ENCODE results near the gene EMP1.

DNA sequence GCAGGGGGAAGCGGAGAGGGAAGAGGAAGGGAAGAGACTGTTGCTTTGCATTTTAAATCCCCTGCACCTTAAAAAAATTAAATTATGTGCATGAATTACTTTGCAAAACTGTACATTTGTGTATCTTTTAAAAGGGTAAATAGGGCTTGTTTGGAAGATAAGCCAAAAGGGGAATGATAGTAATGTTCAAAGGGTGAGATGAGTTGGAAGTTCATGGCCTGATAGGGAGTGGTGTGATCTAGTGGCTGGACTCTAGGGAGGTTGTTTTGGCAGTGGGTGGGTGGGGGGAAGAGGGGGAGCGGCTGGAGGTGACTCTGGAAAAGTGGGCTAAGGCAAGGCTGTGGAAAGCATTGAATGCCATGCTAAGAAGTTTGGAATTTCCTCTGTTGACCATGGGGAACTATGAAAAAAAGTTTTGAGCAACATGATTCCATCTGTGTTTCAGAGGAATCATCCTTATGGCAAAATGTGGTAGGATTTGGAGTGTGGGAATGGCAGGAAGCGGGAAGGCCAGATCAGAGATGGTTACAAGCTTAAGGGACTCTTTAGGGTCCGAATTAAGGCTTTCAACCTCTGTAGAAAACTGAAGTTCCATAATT is 25.5 kb upstream of the EMP1 start:
- TF ChIP-seq, protein P1, sequence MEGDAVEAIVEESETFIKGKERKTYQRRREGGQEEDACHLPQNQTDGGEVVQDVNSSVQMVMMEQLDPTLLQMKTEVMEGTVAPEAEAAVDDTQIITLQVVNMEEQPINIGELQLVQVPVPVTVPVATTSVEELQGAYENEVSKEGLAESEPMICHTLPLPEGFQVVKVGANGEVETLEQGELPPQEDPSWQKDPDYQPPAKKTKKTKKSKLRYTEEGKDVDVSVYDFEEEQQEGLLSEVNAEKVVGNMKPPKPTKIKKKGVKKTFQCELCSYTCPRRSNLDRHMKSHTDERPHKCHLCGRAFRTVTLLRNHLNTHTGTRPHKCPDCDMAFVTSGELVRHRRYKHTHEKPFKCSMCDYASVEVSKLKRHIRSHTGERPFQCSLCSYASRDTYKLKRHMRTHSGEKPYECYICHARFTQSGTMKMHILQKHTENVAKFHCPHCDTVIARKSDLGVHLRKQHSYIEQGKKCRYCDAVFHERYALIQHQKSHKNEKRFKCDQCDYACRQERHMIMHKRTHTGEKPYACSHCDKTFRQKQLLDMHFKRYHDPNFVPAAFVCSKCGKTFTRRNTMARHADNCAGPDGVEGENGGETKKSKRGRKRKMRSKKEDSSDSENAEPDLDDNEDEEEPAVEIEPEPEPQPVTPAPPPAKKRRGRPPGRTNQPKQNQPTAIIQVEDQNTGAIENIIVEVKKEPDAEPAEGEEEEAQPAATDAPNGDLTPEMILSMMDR (IDR thresholded peaks at IDR 0.05): no peak
- TF ChIP-seq POLR2A (IDR thresholded peaks at IDR 0.05): no peak

Measured in ovary (tissue), 3 donors.